Measurements from ENCODE around the gene RHBDL1. TPM values are rescaled to one million over a fixed set of nuclear protein-coding genes. Genes with fewer than 3 reads are reported as not detected.

RHBDL1 gene
- total and polyA plus RNA-seq, 2 of the 8 experiments (the other 6 are each of a cell fraction or from before 2014, with no cell fraction given): 4.0 to 8.1 TPM

DNA sequence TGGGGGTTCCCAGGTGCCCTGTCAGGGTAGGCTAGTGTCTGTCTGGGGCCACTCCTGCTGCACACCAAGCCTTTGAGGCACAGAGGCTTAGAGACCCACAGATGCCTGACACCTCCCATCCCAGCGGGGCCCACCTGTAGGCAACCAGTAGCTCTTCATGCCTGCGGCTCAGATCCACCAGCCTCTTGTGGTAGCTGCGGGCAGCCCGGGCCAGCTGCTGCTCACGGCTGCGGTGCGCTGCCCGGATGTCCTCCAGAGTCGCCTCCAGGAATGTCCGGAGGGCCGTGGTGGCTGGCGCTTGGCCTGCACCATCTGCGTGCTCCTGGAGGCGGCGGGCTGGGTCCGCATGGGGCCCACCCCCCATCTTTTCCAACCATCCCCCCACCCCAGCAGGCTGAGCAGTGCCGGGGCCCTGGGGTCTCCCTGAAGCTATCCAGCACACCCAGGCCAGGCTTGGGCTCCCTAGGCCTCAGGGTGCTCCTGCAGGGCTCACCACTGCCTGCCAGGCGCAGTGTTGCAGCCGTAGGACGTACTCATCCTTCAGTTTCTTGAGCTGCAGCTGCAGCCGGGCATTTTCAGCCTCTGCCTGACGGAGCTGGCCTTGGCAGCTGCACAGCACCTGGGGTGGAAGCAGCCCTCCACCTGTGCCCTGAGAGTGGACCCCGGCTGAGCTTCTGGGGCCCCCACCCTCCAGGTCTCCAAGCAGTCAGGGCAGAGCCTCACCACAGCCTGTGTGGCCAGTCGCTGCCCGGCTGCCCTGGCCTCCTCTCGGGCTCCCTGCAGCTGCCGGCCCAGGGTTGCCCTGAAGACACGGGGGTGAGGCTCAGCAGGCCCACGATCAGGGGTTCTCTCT is 48.9 kb downstream of the RHBDL1 start:
- Histone ChIP-seq H3K9me3 (ENCODE audit: insufficient read depth in 2 of 2, low read depth in 1 of 2, low read length in 1 of 2) (no peaks in the 10 kb centered on the region; a peak in 1 of 4 replicates), H2BK5ac (ENCODE audit: low read depth, low read length) (no peak overlapping the region), H3K79me2 (ENCODE audit: control insufficient read depth in 1 of 2, insufficient read depth in 2 of 2, low read length in 2 of 2) (no peaks in the 10 kb centered on the region), H3K23ac (ENCODE audit: insufficient read length) (no peak overlapping the region), H3K4me3 (ENCODE audit: extremely low read depth in 1 of 4, insufficient read depth in 2 of 4, low read depth in 3 of 4, low read length in 4 of 4) (no peak overlapping the region), H4K20me1 (replicated peaks in 1 of 2; ENCODE audit: control insufficient read depth in 1 of 2, insufficient read depth in 2 of 2, low read length in 2 of 2) (peaks cover 4 to 15% of the 10 kb centered on the region in 2 experiments), H4K91ac (replicated peaks; ENCODE audit: insufficient read length, low read length) (no peak overlapping the region), H3K23me2 (ENCODE audit: low read depth, low read length) (peaks cover 28% of the 10 kb centered on the region; the same call in 1 of the 2 replicates), H2AFZ (ENCODE audit: low read length) (no peak overlapping the region), H2BK120ac (replicated peaks; ENCODE audit: low read depth, low read length) (no peak overlapping the region), H3K27ac (ENCODE audit: low read depth, low read length) (no peak overlapping the region), H2AK5ac (ENCODE audit: low read depth, low read length) (no peak overlapping the region), H2BK20ac (ENCODE audit: low read length) (no peak overlapping the region), H3K4me1 (replicated peaks in 1 of 4; ENCODE audit: control insufficient read depth in 3 of 4, insufficient read depth in 4 of 4, low read length in 3 of 4) (peaks cover 0 to 21% (median 14%) of the 10 kb centered on the region in 4 experiments; a peak in 5 of 7 replicates), H4K5ac (ENCODE audit: insufficient read length, low read depth, low read length) (no peak overlapping the region), H3K9ac (replicated peaks in 1 of 4; ENCODE audit: extremely low read depth in 1 of 4, low read depth in 3 of 4, low read length in 3 of 4) (no peak overlapping the region), H3K36me3 (ENCODE audit: control insufficient read depth in 2 of 4, insufficient read depth in 4 of 4, low read length in 3 of 4) (peaks cover 0 to 6% (median 0%) of the 10 kb centered on the region in 4 experiments; a peak in 1 of 8 replicates), H3K18ac (ENCODE audit: extremely low read depth, low read length) (no peak overlapping the region), H2BK15ac (ENCODE audit: low read length) (no peak overlapping the region), H3K27me3 (replicated peaks in 1 of 4; ENCODE audit: control insufficient read depth in 3 of 4, extremely low read depth in 1 of 4, insufficient read depth in 3 of 4, low read length in 3 of 4) (peaks cover 0 to 16% (median 5%) of the 10 kb centered on the region in 4 experiments; a peak in 4 of 7 replicates), H3K79me1 (ENCODE audit: low read depth, low read length) (no peaks in the 10 kb centered on the region), H2BK12ac (ENCODE audit: low read depth, low read length) (no peak overlapping the region), H4K8ac (ENCODE audit: extremely low read depth, insufficient read depth, low read length) (no peak overlapping the region; the same call in 1 of the 2 replicates), H3K14ac (ENCODE audit: insufficient read length) (no peak overlapping the region), H3K4me2 (ENCODE audit: insufficient read depth in 1 of 2, low read depth in 2 of 2, low read length in 2 of 2) (no peak overlapping the region), H3K4ac (replicated peaks; ENCODE audit: insufficient read length, low read depth, low read length) (no peak overlapping the region), H3K56ac (replicated peaks; ENCODE audit: insufficient read length, low read depth, low read length) (no peak overlapping the region)
- WGBS, 2 experiments (ENCODE audit: extremely low coverage in 1 of 2, insufficient coverage in 1 of 2, insufficient read length in 1 of 2, insufficient replicate concordance in 2 of 2, low coverage in 1 of 2, low lambda C conversion rate in 2 of 2, missing lambda C conversion rate in 1 of 2): 95% methylated on average over 21 of the region's 29 CpGs; no CpG with 5 or more reads in 1 of the 2 experiments
- CTCF ChIA-PET (ENCODE audit: partially characterized antibody): interaction anchor here (0.5 to 35.8 kb wide), 4 partner anchors 7 to 76 kb away, joined by 3 to 977 read pairs (median 700); partner anchors contain the start of genes ANTKMT, CCDC78, CHTF18 and CIAO3
- FAIRE-seq: no peak
- TF ChIP-seq EP300 (IDR thresholded peaks at IDR 0.05; ENCODE audit: borderline replicate concordance in 1 of 2, low read depth in 2 of 2, low read length in 2 of 2) (no peak), FOSL1 (IDR thresholded peaks at IDR 0.05; ENCODE audit: insufficient read depth, low read depth, low read length) (no peak), KDM5A (IDR thresholded peaks at IDR 0.05; ENCODE audit: low read length) (no peak), JUN (IDR thresholded peaks at IDR 0.05; ENCODE audit: low read depth, low read length) (no peak), TEAD4 (IDR thresholded peaks at IDR 0.05; ENCODE audit: low read depth, low read length) (no peak), RAD21 (IDR thresholded peaks at IDR 0.05 in 1 of 2, conservative IDR thresholded peaks at IDR 0.05 in 1 of 2; ENCODE audit: low read depth in 2 of 2, low read length in 2 of 2) (no peak), SIN3A (conservative IDR thresholded peaks at IDR 0.05 in 1 of 2, IDR thresholded peaks at IDR 0.05 in 1 of 2; ENCODE audit: low read depth in 1 of 2, low read length in 2 of 2) (no peak), NRF1 (IDR thresholded peaks at IDR 0.05; ENCODE audit: low read depth, low read length) (no peak)
- TF ChIP-seq, protein P1, sequence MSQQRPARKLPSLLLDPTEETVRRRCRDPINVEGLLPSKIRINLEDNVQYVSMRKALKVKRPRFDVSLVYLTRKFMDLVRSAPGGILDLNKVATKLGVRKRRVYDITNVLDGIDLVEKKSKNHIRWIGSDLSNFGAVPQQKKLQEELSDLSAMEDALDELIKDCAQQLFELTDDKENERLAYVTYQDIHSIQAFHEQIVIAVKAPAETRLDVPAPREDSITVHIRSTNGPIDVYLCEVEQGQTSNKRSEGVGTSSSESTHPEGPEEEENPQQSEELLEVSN (IDR thresholded peaks at IDR 0.05): no peak
- peak in 1 of 2 experiments; percentile 43 for DNase-seq (ENCODE audit: low read depth in 1 of 2, low spot score in 2 of 2)
- POLR2A ChIA-PET (ENCODE audit: partially characterized antibody): interaction anchor here (0.7 to 23.0 kb wide), 17 partner anchors 2 to 76 kb away, joined by 3 to 353 read pairs (median 7); partner anchors contain the start of genes ANTKMT, CCDC78, CHTF18 and CIAO3
